LNCaP clone FGC (cell line): ENCODE measurements around the gene RSAD1.

Source experiments
- DNase-seq: peaks from one replicate; pipeline ENCODE4 v3.0.0-alpha.2; 2011; ENCODE audit warnings: low read depth
- H3K4me3 ChIP-seq: 2 replicates; pipeline ENCODE4 v1.5.1; 2011; ENCODE audit warnings: mild to moderate bottlenecking, low read depth, low read length, control low read depth
- TF ChIP-seq, protein P1 (sequence below): IDR thresholded peaks from 2 replicates; pipeline ENCODE4 v1.5.1; 2012; ENCODE audit warnings: mild to moderate bottlenecking; ENCODE audit not compliant: control insufficient read depth, insufficient read depth; ENCODE audit errors: extremely low read depth

RSAD1 gene

DNA sequence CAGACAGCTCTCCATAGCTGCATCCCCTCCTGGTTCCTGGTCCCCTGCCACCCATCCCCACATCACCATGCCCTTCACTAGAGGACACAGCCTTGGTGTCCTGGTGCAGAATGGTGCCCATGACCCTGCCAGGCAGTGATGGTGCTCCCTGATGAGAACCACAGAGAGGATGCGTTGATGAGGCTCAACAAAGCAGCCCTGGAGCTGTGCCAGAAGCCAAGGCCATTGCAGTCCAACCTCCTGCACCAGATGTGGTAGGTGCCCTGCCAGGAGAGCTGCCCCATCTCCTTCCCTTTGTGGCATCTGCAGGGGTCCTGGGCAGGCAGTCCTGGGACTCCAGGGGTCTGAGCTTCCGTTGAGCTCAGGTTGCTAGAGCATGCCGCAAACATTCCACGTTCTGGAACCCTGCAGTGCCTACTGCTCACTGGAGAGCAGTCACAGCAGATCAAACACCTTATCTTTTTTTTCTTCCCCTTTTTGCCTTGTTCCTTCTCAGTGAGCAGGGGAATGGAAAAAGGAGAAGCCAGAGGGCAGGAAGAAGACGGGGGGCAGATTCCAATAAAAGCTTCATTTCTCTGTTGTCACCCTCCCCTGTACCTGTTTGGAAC is 48.6 kb downstream of the RSAD1 start:
- no peak overlapping the region for H3K4me3 ChIP-seq
- DNase-seq, result no peak
- TF ChIP-seq, protein P1, sequence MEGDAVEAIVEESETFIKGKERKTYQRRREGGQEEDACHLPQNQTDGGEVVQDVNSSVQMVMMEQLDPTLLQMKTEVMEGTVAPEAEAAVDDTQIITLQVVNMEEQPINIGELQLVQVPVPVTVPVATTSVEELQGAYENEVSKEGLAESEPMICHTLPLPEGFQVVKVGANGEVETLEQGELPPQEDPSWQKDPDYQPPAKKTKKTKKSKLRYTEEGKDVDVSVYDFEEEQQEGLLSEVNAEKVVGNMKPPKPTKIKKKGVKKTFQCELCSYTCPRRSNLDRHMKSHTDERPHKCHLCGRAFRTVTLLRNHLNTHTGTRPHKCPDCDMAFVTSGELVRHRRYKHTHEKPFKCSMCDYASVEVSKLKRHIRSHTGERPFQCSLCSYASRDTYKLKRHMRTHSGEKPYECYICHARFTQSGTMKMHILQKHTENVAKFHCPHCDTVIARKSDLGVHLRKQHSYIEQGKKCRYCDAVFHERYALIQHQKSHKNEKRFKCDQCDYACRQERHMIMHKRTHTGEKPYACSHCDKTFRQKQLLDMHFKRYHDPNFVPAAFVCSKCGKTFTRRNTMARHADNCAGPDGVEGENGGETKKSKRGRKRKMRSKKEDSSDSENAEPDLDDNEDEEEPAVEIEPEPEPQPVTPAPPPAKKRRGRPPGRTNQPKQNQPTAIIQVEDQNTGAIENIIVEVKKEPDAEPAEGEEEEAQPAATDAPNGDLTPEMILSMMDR, result no peak

DNA sequence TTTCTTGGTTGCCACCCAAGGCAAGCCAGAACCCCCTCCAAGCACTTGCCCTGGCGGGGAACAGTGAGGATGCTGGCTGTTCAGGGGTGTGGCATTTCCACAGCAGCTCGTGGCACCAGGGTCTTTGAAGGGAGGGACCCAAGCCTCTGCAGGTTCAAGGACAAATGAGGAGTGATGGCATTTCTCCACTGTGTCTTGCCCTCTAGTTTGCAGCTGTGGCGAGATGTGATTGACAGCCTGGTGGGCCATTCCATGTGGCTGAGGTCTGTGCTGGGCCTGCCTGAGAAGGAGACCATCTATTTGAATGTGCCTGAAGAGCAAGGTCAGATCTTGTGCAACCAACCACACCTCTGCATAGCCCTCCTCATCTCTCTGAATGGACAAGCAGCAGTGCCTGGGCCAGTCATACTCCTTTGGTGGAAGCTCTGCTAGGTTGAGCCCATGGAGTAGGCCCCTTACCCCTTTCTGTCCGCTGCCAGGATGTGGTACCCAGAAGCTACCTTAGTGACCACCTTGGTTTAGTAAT is 49.4 kb downstream of the RSAD1 start:
- TF ChIP-seq, protein P1, result no peak
- DNase-seq, result no peak
- no peak overlapping the region for H3K4me3 ChIP-seq

DNA sequence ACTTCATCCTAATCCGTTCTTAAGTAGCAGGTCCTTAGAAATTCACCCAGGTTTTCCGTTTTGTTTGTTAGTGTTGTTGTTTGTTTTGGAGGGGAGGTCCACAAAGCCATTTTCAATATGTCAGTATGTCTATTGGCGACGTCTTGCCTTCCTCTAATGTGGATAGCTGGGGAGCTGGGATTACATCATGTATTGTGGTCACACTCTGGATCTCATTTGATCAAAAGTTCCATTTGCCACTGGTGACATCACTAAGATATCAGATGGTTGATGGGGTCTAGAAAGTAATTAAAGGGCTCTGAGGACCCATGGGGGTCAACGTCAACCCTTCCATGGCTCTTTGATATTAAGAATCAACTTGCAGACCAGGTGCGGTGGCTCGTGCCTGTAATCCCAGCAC is 51.2 kb downstream of the RSAD1 start:
- TF ChIP-seq, protein P1, result no peak
- no peak overlapping the region for H3K4me3 ChIP-seq
- no peak for DNase-seq

DNA sequence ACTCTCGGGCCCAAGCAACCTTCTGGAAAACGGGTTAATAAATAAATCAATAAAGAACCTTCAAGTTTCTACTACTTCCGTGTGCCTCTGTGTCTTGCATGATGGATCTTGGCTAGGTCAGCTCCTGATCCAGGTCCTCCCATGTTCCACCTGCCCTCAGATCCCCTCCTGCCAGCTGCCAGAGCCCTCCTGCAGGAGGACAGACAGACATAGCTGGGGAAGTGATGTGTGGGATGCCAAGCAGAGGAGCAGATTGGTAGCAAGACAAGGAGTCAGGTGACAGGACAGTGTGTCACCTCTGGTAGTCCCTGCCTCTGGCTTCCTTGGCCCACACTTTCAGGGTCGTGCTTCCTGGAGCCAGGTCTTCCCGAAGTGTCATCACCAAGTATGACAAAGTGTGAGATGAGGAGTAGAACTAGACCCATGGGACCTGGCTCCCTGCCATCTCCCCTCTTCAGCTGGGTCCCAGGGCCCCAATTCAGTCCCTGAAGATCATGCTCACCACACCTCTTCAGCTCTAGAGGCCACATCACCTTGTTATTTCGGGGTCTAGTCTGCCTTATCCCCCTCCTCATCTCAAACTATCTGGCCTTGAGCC is 52.9 kb downstream of the RSAD1 start:
- TF ChIP-seq, protein P1, result no peak
- no peak overlapping the region for H3K4me3 ChIP-seq
- DNase-seq, result no peak

DNA sequence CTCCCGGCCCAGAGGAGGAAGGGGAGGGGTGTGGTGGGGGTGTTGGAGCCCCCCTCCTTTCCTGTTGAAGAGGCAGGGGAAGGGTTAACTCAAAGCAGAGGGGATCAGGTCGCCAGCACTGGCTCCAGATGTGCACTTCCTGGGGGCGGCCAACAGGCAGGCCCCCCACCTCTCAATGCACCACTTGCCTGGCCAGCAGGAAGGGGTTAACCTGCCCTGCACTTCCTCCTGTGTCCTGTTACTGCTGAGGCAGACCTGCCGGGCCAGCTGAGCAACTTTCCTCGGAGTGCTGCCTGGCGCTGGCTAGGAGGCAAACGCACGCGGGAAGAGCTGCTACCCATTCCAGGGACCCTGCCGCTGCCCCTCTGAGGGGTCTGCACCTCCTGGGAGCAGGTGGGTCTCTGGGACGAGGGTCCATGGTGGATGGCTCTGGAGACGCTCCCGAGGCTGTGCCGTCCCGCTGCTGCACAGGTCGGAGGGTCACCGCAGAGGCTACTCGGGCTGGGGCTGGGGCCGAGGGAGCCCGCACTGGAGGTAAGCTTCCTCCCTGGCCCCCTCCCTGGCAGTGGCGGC is 53.9 kb downstream of the RSAD1 start, which contains the start of gene EPN3:
EPN3 (plus strand) TSS at position 284 of the 573 bp plus-strand sequence. CDS start 3,822 bp downstream, outside the sequence.
- peak; percentile 52 for DNase-seq
- peak within 1 kb of the TSS; percentile 98 for H3K4me3 ChIP-seq
- TF ChIP-seq, protein P1, result no peak

DNA sequence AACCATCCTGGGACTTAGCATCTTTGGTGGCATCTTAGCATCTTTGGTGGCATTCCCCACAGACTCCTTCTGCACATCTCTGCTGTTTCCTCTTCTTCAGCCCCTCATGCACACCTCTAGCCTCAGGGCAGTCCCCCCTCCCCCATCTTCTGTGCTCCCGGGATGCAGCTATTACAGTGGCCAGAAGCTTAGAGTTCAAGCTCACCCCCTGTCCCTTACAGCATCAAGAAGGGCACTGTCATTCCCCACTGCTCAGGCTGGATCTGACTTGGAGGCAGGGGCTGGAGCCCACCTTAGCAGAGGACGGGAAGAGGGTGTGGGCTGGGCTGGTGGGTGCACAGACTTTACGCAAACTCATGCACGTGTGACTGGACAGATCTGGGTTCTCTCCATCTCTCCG is 54.5 kb downstream of the RSAD1 start:
- TF ChIP-seq, protein P1, result no peak
- H3K4me3 ChIP-seq, result peak overlapping the region; percentile 98
- no peak for DNase-seq

DNA sequence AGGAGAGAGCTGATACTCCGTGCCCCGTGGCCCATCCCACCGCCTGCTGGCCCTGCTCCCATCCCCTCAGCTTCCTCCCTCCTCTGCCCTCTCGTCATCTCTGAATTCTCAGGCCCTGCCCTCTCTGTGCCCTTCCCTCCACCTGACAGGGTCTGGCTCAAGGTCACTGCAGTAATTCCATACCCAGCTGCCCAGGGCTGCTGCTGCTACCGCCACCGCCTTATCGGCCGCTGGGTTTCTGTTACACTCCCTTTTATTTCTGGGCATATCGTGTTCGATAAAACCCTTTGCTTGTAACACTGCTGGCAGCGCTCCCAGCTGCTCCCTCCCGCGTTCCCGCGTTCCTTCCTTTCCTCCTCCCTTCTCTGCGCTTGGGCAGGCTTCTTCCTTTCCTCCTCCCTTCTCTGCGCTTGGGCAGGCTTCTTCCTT is 55.1 kb downstream of the RSAD1 start:
- TF ChIP-seq, protein P1, result no peak
- H3K4me3 ChIP-seq, result peak overlapping the region; percentile 98
- DNase-seq, result no peak
